Stimulated activated CD4-positive, alpha-beta T cell treated with anti-CD3 and anti-CD28 coated beads, Interleukin-15, amount 100 ng/mL, for 1 hour (primary cell): Measurements from ENCODE around the gene SYCE3.
"Not testable (repeated sequence)": the region's sequence is repeated elsewhere in the genome, so short reads cannot be mapped to it uniquely, and the experiment has no call there.

Experiments
- DNase-seq, 2 donors: peaks; one replicate each; pipeline ENCODE4 v3.0.0-alpha.2; 2020; ENCODE audit warnings: low read depth in 1 of 2, low spot score in 1 of 2

Gene SYCE3, protein sequence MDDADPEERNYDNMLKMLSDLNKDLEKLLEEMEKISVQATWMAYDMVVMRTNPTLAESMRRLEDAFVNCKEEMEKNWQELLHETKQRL

DNA sequence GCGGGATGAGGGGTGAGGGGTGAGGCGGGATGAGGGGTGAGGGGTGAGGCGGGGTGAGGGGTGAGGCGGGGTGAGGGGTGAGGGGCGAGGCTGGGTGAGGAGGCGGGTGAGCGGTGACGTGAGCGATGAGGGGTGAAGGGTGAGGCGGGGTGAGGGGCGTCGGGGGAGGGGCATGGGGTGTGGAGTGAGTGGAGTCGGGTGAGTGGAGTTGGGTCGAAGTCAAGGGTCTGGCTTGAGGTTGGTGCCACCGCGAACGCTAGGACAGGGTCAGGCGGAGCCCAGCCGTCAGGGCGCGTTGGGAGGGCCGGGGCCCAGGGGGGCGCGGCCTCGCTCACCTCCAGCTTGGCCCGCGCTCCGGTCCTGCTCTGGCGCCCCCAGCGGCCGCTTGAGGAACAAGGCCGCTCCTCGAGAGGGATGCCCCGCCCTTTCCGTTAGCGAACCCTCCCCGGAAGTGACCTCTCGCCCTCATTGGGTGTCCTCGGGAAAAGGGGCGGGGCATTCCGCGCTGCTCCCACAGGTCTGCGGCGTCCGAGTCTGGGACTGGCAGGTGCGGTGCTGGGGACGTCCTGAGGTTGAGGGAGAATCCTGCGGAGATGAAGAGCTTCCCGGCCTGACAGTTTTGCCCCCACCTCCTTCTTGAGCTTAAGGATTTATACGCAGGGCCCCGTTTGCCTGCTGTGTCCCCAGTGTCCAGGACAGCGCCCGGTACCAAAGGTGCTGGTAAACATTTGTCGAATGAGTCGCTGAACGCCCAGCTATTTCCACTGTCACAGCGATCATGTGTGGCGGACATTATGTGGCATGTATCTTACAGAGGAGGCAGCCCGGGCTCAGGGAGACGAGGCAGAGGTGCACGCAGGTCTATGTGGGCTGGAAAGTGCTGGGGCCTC, at the start of gene SYCE3:
TSS of gene SYCE3 (minus strand) at position 397 of the 890 bp plus-strand sequence. CDS start 6,514 bp downstream, outside the sequence.
- peak; percentile 94 to 96 for DNase-seq

DNA sequence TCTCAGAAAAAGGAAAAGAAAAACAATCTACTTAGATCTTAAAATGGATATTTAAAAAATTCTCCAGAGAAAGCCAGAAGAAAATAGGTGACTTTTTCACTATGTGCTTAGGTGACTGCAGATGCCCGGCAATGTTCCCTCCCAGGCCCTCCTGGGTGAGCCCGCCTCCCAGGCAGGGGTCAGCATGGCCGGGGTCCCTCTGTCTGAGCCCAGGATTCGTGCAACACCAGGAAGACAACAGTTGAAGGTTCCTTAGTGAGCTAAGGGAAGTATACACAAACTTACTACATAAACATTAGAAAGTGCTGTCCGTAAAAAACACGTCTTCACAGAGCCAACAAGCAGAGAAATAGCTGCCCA, 49.4 kb upstream of the SYCE3 start:
- DNase-seq = no peak

DNA sequence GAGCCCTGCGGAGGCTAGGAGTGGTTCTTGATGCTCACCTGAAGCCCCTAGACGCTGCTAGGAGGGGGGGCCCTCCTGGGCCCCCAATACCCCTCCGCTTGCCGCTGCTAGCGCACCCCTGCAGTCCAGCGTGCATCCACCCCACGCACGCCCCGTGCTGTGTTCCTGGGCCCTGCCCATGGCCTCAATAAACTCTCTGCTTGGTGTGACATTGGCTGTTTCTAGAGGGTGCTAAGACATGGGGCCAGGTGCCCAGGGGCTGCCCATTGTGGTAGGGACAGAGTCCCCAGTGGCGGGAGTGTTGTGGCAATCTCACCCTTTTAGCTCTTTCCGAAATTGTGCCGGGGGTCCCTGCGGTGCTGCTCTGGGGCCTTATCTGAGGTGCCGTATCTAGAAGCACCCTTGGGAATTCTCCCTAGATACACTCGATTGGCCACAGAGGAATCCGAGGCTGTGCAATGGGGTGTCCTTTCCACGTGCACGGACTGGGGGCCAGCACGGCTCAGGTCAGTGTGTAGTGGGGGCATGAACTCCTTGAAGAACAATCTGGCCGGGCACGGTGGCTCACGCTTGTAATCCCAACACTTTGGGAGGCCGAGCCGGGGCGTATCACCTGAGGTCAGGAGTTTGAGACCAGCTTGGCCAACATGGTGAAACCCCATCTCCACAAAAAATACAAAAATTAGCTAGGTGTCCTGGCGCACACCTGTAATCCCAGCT, 48.8 kb upstream of the SYCE3 start:
- DNase-seq = no peak

DNA sequence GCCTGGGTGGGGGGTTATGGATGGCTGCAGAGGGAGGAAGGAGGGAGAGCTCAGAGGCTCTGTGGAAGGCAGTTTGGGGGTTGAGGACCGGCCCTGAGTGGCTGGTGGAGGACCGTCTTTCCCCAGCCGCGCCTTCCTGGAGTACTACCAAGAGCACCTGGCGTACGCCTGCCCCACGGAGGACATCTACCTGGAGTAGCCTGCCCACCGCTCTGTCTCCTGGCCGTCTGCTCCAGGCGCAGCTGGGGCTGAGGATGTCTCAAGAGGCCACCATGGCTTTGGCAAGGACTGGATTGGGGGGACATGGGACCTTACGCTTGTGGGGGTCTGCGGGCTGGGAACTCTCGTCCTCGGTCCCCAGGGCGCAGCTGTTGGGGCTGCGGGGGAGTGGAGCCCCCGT, 47.9 kb upstream of the SYCE3 start:
- no peak for DNase-seq

DNA sequence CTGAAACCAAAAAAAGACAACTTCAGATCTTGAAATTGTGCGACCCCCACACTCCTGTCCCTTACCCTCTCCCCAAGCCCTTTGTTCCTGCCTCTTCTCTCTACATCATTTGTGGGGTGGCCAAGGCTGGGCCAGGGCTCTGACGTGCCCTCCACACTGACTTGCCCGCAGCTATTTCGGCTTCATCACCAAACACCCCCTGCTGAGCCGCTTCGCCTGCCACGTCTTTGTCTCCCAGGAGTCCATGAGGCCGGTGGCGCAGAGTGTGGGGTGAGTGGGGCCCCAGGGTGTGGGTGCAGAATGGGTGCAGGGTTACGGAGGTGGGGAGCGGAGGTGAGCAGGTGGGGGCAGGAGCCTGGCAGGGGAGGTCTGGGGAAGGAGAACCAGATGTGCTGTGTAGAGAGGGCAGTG, 47.3 kb upstream of the SYCE3 start:
- DNase-seq = no peak

DNA sequence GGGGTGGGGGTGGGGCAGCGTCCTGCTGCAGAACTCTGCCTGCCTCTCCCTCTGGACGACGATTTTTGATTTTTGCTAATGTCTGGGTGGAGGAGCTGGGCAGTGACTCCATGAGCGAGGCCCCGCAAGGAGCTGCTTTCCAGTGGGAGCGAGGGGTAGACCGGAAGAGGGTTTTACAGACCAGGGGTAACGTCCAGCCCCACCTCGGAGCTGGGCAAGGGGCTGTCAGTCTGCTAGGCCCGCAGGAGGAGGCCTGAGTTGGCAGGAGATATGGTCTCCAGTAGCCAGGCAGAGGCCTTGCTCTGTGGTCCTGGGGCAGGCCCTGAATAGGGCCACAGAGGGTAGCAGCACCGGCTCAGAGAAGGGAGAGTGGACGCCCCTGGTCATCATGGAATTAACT, 46.9 kb upstream of the SYCE3 start:
- DNase-seq = no peak

DNA sequence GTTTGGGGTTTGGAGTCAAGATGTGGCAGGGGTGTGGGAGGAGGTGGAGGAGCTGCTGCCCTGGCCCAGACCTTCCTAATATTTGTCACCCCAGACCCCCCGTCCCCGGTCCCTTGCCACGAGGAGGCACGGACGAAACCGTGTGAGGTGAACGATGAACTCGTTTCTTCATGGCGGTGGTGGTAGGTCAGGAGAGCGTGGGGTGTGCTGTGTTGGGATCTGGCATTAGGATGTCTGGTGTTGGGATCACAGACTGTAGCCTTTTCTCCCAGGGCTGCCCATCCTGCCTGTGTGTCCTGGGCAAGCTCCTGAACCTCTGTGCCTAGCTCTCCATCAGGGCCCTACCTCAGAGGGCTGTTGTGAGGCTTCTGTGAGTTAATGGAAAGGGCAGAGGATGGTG, 46.3 kb upstream of the SYCE3 start:
- no peak for DNase-seq

DNA sequence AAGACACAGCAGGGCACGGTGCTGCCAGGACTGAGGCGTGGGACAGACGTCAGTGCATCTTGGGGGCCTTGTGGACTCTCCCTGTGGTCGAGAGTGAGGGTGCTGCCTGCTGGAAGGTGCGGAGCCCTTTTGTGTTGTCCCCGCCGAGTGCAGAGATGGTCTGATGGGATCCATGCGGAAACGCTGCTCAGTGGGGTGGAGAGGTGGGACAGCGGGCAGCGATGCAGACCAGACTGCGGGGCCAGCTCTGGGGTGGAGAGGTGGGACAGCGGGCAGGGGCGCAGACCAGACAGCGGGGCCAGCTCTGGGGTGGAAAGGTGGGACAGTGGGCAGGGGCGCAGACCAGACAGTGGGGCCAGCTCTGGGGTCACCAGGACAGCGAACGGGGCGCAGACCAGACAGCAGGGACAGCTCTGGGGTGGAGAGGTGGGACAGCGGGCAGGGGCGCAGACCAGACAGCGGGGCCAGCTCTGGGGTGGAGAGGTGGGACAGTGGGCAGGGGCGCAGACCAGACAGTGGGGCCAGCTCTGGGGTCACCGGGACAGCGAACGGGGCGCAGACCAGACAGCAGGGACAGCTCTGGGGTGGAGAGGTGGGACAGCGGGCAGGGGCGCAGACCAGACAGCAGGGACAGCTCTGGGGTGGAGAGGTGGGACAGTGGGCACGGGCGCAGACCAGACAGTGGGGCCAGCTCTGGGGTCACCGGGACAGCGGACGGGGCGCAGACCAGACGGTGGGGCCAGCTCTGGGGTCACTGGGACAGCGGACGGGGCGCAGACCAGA, 45.5 kb upstream of the SYCE3 start:
- not testable (repeated sequence) for DNase-seq

DNA sequence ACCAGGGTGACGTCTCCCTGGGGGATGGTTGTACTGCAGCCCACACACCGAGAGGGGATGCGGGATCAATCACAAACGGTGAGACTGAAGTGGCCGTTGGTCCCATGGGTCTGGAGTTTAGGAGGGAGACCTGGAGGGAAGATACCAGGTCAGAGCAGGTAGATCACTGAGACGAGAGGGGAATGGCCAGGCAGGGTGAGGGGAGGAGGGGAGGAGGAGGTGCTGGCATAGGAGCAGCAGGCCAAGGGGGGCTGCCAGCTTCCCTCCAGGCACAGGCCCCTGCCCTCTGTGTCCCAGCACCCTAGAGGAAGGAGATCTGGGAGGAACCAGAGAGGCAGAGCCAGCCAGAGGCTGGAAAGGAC, 44.9 kb upstream of the SYCE3 start:
- DNase-seq = no peak

DNA sequence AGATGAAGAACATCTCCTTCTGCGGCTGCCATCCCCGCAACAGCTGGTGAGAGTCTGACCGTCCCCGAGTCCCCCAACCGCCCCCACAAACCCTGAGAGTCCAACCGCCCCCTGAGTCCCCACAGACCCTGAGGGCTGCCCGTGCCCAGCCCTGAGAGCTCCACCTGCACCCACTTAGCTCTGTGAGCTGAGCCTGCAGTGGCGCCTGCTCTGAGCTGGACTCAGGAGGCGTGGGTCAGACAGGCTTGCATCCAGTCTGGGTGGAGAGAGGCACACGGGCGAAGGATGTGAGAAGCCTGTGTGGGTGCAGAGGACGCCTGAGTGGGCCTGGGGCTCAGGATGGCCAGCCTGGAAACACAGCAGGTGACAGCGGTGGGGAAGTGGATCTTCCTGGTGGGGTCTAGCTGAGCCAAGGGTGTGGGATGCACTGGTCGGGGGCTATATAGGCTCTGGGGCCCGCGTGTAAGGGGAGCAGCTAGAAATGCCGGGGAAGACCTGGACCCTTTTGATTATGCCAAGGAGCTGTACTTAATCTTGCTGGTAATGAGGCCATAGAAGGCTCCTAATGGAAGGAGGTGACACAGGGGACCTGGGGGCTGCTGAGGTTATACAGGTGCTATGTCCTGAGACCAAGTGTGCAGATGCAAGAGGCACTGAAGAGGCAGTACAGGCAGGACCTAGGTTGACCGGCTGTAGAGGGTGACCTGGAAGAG, 44.4 kb upstream of the SYCE3 start:
- DNase-seq = no peak

DNA sequence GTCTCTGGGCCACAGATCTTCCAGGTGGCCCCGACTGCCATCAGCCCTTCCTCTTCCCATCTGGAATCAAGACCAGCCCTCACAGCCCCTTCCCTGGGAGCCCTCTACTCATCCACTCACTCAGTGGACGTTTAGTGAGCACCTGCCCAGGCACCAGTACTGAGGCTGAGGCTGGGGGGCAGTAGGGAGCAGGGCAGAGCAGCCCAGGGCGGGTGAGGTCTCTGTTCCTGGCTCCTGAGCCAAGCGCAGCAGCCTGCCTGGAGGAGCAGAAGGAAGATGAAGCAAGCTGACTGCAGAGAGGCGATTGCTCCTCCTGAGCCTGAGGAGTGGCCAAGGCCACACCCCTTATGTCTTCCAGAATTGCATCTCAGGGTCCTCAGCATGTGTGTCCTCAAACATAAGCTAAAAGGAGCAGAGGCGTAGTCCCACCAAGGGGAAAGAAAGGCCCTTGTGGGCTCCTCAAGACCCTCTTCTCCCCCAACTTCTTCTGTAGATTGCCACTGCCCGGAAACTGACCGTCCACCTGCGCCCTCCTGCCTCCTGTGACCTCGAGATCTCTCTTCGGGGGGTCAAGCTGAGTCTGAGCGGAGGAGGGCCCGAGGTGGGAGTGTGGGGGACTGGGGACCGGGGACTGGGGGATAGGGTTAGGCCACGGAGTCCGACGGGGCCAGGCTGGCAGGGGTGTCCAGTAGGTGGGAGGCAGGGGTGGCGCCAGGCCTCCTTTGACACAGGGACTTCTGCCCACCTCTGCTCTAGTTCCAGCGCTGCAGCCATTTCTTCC, 43.6 kb upstream of the SYCE3 start:
- DNase-seq = no peak

DNA sequence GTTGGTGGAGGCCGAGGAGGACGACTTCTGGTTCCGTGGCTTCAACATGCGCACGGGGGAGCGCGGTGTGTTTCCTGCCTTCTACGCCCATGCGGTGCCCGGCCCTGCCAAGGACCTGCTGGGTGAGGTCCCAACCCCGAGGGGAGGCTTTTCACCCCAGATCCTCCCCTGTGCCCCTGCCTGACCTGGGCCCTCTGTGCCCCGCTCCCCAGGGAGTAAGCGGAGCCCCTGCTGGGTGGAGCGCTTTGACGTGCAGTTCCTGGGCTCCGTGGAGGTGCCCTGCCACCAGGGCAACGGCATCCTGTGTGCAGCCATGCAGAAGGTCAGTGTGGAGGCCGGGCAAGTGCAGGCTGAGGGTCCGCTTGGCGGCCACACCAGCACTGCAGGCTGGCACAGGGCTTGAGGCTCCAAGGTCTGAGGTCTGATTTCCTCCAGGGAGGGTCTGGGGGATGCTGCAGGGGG, 42.9 kb upstream of the SYCE3 start:
- DNase-seq = no peak

DNA sequence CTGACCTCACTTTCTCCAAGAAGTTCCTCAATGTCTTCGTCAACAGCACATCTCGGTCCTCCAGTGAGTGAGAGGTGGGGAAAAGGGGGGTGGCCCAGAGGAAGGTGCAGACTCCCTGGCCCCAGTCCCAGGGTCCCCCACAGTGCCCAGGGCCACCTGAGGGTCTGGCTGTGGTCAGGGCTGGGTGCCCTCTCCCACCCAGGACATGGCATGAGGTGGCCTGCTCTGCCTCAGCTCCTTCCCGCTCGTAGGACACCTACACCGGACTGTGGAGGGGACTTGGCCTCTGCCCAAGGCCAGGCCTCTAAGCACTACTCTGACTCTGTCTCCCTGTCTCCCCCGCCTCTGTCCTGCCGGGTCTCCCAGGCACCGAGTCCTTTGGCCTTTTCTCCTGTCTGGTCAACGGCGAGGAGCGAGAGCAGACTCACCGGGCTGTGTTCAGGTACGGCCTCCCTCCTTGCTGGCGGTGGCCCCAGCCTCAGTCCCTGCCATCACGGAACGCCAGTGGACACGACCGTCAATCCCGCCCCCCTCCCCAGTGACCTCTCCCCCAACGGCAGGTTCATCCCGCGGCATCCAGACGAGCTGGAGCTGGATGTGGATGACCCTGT, 42.4 kb upstream of the SYCE3 start:
- DNase-seq = no peak

DNA sequence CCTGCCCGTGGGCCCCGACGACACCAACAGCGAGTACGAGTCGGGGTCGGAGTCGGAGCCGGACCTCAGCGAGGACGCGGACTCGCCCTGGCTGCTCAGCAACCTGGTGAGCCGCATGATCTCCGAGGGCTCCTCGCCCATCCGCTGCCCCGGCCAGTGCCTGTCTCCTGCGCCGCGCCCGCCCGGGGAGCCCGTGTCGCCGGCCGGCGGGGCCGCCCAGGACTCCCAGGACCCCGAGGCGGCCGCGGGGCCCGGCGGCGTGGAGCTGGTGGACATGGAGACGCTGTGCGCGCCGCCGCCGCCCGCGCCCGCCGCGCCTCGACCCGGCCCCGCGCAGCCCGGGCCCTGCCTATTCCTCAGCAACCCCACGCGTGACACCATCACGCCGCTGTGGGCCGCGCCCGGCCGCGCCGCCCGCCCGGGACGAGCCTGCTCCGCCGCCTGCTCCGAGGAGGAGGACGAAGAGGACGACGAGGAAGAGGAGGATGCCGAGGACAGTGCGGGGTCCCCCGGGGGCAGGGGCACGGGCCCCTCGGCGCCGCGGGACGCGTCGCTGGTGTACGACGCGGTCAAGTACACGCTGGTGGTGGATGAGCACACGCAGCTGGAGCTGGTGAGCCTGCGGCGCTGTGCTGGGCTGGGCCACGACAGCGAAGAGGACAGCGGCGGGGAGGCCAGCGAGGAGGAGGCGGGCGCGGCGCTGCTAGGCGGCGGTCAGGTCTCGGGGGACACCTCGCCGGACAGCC, 41.7 kb upstream of the SYCE3 start:
- DNase-seq = no peak

DNA sequence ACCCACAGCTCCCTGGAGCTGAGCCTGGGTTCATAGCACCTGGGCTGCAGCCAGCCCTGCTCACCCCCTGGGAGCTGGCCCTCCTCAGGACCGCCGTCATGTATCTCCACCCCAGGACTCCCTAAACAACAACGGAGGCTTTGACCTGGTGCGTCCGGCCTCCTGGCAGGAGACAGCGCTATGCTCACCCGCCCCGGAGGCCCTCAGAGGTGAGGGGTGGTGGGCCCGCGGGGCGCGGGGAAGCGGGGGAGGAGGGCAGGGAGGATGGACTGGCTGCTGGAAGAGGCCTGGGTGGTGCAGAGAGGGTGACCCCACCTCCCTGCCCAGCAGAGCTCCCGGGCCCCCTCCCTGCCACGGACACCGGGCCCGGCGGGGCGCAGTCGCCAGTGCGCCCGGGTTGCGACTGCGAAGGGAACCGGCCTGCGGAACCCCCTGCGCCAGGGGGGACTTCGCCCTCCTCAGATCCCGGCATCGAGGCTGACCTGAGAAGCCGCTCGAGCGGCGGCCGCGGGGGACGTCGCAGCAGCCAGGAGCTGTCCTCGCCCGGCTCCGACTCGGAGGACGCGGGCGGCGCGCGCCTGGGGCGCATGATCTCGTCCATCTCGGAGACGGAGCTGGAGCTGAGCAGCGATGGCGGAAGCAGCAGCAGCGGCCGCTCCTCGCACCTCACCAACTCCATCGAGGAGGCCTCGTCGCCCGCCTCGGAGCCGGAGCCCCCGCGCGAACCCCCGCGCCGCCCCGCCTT, 41.0 kb upstream of the SYCE3 start:
- DNase-seq = no peak

DNA sequence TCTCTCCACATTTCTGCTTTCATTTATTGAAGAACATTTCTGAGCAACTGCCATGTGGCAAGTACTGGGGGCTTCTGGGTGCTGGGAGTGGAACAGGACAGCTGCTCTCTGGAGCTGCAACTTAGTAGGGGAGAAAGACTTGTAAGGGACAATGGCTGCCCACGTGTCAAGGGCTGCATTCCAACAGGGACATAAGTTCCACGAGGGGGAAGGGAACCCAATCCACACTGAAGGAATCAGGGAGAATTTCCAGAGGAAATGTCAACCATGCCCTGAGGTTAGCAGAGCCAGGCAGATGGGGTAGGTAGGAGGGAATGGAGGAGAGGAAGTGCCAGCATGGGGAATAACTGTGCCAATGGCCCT, 39.6 kb upstream of the SYCE3 start:
- no peak for DNase-seq

DNA sequence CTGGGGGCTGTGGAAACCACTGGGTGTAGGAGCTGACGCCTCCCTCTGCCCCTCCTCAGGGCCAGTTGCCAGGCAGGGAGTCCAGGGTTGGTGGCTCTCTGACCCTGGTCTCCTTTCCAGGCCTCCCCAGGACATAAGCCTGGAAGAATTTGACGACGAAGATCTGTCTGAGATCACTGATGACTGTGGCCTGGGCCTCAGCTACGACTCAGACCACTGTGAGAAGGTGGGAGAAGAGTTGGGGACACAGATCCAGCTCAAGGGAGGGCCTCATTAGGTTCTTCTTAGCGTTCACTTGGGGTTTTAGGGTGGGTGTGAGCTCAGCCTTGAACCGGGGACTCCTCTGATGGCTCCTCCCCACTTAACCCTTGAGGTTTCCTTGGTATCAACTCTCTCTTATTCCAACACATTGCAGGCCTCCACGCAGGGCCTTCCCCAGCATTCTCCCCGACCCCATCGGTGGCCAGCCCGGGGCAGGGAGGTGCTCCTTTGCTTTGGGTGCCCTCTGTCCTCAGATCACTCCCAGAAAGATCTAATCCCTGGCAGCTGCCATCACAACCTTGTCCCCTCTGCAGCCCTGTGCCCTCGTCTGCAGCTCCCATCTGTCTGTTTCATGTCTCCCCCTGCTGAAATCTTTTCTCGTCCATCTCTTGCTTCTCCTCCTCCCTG, 39.1 kb upstream of the SYCE3 start:
- DNase-seq = no peak
